H1 (cell line): ENCODE data around the gene ADAM12.

ENCODE experiments used
- CTCF ChIP-seq, 3 experiments: IDR thresholded peaks; 1 replicate in 2 of 3; 2 replicates in 1 of 3; pipeline versions ENCODE4 v1.5.1 to v1.6.1; 2011; ENCODE audit warnings: low read length in 3 of 3, mild to moderate bottlenecking in 3 of 3, inconsistent platforms in 2 of 3, low read depth in 1 of 3, moderate library complexity in 1 of 3; ENCODE audit not compliant: insufficient read depth in 1 of 3; ENCODE audit errors: control extremely low read depth in 1 of 3
- EGR1 ChIP-seq: IDR thresholded peaks from 2 replicates; pipeline ENCODE4 v1.6.1; 2011; ENCODE audit warnings: low read depth, low read length, borderline replicate concordance
- POLR2AphosphoS5 ChIP-seq: IDR thresholded peaks from 2 replicates; pipeline ENCODE4 v1.6.1; 2011; ENCODE audit warnings: low read depth, low read length
- ZNF274 ChIP-seq: IDR thresholded peaks from 2 replicates; pipeline ENCODE4 v1.7.0; 2012; ENCODE audit warnings: low read length, borderline replicate concordance; ENCODE audit errors: extremely low read depth

DNA sequence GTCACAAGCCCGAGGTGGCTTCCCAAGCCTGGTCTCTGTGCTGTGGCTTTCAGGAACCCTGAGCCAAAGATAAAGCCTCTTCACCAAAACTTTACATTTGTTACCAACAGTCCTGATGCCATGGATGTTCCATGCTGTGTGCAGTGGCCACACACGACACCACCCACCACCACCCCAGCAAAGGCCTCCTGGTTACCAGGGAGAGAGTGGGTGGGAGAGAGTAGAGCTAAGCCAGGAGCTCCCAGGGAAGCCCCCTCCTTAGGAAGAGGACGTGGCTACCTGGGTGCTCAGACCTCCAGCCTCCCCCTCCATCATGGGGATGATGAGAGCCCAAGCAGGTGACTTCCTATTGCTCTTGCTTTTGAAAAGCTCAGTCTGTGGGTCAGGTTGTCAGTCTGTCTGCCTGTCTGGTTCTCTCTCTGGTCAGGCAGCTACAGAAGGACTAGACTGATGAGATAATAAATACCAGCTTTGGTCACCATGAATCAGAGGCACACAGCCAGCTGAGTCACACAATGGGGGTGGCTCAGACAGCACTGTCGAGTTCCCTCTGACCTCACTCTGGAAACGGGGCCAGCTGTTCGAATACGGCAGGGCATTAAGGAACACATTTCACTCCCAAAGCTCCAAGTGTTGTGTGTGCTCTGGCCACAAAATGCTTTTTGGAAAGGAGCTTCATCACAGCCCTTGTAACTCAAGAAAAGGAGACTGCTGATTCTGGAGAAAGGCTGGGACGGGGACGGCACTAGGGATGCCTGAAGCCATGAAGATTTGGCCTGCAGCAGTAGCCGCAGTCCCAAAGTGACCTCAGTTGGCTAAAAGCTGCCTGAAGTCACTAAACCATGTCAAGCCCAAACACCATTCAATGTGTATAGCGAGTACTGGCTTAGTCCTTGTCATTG, 325.9 kb downstream of the ADAM12 start:
- no peak for TF ChIP-seq ZNF274
- no peak for TF ChIP-seq EGR1
- TF ChIP-seq POLR2AphosphoS5: no peak
- no peak for TF ChIP-seq CTCF (IDR thresholded peaks at IDR 0.05; ENCODE audit: control extremely low read depth in 1 of 3, insufficient read depth in 1 of 3, low read depth in 1 of 3, low read length in 3 of 3)
